ENCODE results near the gene CCDC149. TPM values are rescaled to one million over a fixed set of nuclear protein-coding genes. Genes with fewer than 3 reads are reported as not detected.

The CCDC149 gene
- total and polyA plus RNA-seq, 7 donors, result 2.1 to 10.8 (median 7.8) TPM

- DNase-seq (no peak), ATAC-seq (no peak)
- H3K4me3 ChIP-seq, result peak overlapping the region; percentile 55
- no peak for TF ChIP-seq CTCF (IDR thresholded peaks at IDR 0.05)
- peaks cover 18% of the 10 kb centered on the region for H3K4me1 ChIP-seq
- H3K36me3 ChIP-seq (ENCODE audit: insufficient read depth in 1 of 2, low read depth in 1 of 2), result no peaks in the 10 kb centered on the region
- no peaks in the 10 kb centered on the region for H3K9me3 ChIP-seq
- H3K27ac ChIP-seq, result peak overlapping the region; percentile 74
- 72 to 84% (median 79%) methylated on average over 4 of the region's 4 CpGs for WGBS, 3 donors
- intact Hi-C loops (cut with DNase I), result loop anchor here in 1 of 2 donors (5.0 to 10.0 kb wide), 2 partner anchors 42 to 209 kb away; partner anchors contain the start of gene DHX15
- H3K27me3 ChIP-seq (ENCODE audit: insufficient read depth in 3 of 3, low read length in 2 of 3), result no peaks in the 10 kb centered on the region
Observed at GRCh38 chr4:24794051-24794450, 118.8 kb downstream of the CCDC149 start.

- H3K9me3 ChIP-seq, result no peaks in the 10 kb centered on the region
- H3K27me3 ChIP-seq (ENCODE audit: insufficient read depth in 3 of 3, low read length in 2 of 3), result no peaks in the 10 kb centered on the region
- peaks cover 18% of the 10 kb centered on the region for H3K4me1 ChIP-seq
- ATAC-seq (no peak), DNase-seq (no peak)
- peak overlapping the region; percentile 11 for H3K4me3 ChIP-seq
- intact Hi-C loops (cut with DNase I), result loop anchor here in 1 of 2 donors (5.0 to 10.0 kb wide), 2 partner anchors 41 to 209 kb away; partner anchors contain the start of gene DHX15
- peak; percentile 28 for TF ChIP-seq CTCF (IDR thresholded peaks at IDR 0.05)
- WGBS, 3 donors, result 79 to 82% (median 80%) methylated on average over 8 of the region's 8 CpGs
- peak overlapping the region; percentile 74 for H3K27ac ChIP-seq
- no peaks in the 10 kb centered on the region for H3K36me3 ChIP-seq (ENCODE audit: insufficient read depth in 1 of 2, low read depth in 1 of 2)
Observed at GRCh38 chr4:24793219-24794005, 119.4 kb downstream of the CCDC149 start.

GRCh38 chr4:24792552-24792951, 120.3 kb downstream of the CCDC149 start:
- no peaks in the 10 kb centered on the region for H3K27me3 ChIP-seq (ENCODE audit: insufficient read depth in 3 of 3, low read length in 2 of 3)
- no peak for DNase-seq
- no peak for ATAC-seq
- H3K4me1 ChIP-seq, result peaks cover 18% of the 10 kb centered on the region
- H3K27ac ChIP-seq, result no peak overlapping the region
- no peak overlapping the region for H3K4me3 ChIP-seq
- H3K36me3 ChIP-seq (ENCODE audit: insufficient read depth in 1 of 2, low read depth in 1 of 2), result no peaks in the 10 kb centered on the region
- intact Hi-C loops (cut with DNase I), result loop anchor here in 1 of 2 donors (5.0 to 10.0 kb wide), 2 partner anchors 40 to 208 kb away; partner anchors contain the start of gene DHX15
- H3K9me3 ChIP-seq, result no peaks in the 10 kb centered on the region
- TF ChIP-seq CTCF (IDR thresholded peaks at IDR 0.05), result no peak
- WGBS, 3 donors, result 54 to 74% (median 65%) methylated on average over 4 of the region's 4 CpGs

GRCh38 chr4:24791043-24791442, 121.8 kb downstream of the CCDC149 start:
- Histone ChIP-seq H3K27me3 (ENCODE audit: insufficient read depth in 3 of 3, low read length in 2 of 3) (no peaks in the 10 kb centered on the region), H3K36me3 (ENCODE audit: insufficient read depth in 1 of 2, low read depth in 1 of 2) (no peaks in the 10 kb centered on the region), H3K27ac (no peak overlapping the region), H3K4me1 (peaks cover 18% of the 10 kb centered on the region), H3K4me3 (no peak overlapping the region), H3K9me3 (no peaks in the 10 kb centered on the region)
- no peak for DNase-seq
- intact Hi-C loops (cut with DNase I), result loop anchor here in 1 of 2 donors (5.0 to 10.0 kb wide), 2 partner anchors 39 to 206 kb away; partner anchors contain the start of gene DHX15
- no peak for TF ChIP-seq CTCF (IDR thresholded peaks at IDR 0.05)
- no peak for ATAC-seq

All from psoas muscle (tissue), 8 donors.